NCI-H2196 (cell line): ENCODE results near the gene WDR18.
A peak's percentile ranks its signal among the peaks of the same experiment; 100 is the strongest.

ENCODE experiments used
- DNase-seq: peaks from one replicate; lab custom pipeline; 2025; ENCODE audit not compliant: unreplicated experiment; lab: John Stamatoyannopoulos, UW

The WDR18 gene

DNA sequence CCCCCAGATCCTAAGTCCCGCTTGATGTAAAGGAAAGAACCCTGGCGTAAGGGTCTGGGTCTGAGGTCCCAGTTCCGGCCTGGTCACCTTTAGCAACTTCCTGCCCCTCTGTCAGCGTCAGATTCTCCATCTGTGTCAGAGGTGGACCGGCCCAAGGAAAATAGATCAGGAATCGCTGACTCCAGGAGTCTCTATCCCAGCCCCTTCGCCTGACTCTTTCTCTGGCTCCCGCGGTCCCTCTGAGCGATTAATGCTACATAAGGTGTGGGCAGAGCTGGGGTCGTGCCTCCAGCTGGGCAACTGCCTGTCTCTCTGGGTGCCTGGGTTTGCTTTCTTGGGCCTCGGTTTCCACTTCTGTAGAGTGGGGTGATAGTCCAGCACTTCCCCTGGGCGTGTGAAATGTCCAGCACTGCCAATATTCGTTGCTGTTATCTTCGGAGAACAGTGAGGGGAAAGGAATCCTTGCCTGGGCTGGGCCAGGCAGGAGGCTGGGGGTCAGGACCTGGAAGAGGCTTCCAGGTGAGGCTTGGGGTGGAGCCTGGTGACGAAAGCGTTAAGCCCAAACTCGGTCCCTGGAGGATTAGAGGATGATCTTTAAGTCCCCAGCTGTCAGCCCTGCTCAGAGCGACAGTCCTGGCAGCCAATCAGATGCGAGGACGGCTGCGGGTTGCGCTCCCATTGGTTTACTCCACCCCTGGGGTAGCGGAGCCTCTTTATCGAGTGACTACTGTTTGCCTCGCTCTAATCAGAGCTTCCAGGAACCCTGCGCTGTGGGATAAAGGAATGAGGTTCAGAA, 56.5 kb downstream of the WDR18 start:
- peak; percentile 92 for DNase-seq

DNA sequence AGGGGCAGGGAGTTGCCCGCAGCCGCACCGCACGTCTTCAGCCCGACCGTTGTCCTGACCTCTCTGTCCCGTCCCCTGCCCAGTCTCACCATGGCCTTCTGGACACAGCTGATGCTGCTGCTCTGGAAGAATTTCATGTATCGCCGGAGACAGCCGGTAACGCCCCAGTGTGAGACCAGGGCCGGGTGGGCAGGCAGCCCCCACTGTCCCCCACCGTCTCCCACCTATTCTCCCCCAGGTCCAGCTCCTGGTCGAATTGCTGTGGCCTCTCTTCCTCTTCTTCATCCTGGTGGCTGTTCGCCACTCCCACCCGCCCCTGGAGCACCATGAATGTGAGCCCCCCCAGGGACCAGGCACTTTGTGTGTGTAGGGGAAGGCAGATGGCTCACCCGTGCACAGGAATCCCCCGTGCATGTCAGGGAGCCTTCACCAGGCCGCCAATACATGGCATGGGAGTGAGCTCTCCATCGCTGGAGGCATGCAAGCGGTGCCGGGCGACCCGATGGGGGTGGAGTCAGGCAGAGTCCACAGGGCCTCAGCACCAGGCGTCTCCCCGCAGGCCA, 57.2 kb downstream of the WDR18 start:
- DNase-seq: no peak

DNA sequence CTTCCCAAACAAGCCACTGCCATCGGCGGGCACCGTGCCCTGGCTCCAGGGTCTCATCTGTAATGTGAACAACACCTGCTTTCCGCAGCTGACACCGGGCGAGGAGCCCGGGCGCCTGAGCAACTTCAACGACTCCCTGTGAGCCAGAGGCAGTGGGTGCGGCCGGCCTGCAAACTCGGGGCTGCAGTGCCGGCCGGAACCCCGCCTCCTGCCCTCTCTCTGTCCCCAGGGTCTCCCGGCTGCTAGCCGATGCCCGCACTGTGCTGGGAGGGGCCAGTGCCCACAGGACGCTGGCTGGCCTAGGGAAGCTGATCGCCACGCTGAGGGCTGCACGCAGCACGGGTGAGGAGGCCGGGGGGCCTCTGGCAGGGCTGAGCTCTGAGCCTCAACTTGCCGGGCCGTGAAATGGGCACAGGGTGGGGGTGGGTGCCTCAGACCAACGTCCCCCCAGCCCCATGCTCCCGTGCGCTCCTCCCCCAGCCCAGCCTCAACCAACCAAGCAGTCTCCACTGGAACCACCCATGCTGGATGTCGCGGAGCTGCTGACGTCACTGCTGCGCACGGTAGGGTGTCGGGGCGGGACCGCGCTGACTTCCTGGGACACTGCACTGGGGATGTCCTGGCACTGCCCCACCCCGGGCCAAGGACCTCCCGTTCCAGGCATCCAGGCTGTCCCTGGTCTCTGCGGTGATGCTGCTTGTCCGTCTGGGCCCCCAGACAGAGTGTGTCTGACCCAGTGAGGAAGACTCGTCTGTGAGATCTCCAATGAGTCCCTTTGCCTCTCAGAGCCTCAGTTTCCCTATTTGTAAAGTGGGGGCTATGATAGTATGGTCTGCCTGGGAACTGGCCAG, 57.9 kb downstream of the WDR18 start:
- no peak for DNase-seq

DNA sequence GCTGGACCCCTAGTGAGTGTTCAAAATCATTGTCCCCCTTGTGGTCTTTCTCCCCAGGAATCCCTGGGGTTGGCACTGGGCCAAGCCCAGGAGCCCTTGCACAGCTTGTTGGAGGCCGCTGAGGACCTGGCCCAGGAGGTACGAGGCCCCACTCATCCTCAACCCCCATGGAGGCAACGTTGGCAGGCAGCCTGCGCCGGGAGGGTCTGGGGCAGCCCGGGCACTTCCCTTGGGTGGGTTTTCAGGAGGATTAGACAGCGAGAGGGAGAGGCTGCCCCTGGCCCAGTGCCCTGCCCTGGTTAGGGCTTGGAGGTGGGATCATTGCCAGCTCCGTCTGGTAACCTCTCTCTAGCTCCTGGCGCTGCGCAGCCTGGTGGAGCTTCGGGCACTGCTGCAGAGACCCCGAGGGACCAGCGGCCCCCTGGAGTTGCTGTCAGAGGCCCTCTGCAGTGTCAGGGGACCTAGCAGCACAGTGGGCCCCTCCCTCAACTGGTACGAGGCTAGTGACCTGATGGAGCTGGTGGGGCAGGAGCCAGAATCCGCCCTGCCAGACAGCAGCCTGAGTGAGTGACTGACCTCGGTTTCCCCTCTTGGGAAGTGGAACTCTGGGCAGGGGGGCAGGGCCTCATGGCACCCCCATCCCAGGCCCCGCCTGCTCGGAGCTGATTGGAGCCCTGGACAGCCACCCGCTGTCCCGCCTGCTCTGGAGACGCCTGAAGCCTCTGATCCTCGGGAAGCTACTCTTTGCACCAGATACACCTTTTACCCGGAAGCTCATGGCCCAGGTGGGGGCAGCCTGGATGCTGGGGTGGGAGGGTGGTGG, 58.8 kb downstream of the WDR18 start:
- no peak for DNase-seq
